HCT116 (cell line): ENCODE measurements around the gene ITPK1. TPM values are rescaled to one million over a fixed set of nuclear protein-coding genes. Genes with fewer than 3 reads are reported as not detected.

Experiments used
- ATAC-seq: fragments of 200-7000 bp; cut with Tn5 transposase; 2 replicates; pipeline ENCODE4 v1.9.1; 2020; ENCODE audit warnings: mild to moderate bottlenecking, moderate library complexity
- BruUV-seq: library from RNA; stranded (reverse); fragments of 400-500 nt; replicated peaks from 2 replicates; lab custom pipeline; 2021; lab: Mats Ljungman, UMichigan
- CTCF ChIA-PET: fragments of 300-600 bp; sonication (Branson Sonifier 250); formaldehyde crosslinking; loops from one replicate; lab custom pipeline; 2021; ENCODE audit warnings: antibody characterized with exemption; lab: Charles Lee
- POLR2A ChIA-PET: fragments of 300-600, 350-600 bp; sonication (Branson Sonifier 250); formaldehyde crosslinking; loops from one replicate; lab custom pipeline; 2021; ENCODE audit warnings: antibody characterized with exemption; lab: Charles Lee
- RAD21 ChIA-PET, 2 experiments: fragments of 300-600 bp; sonication (Branson Sonifier 250); formaldehyde crosslinking; loops; one replicate each; lab custom pipeline; 2023; ENCODE audit warnings: low total read pairs in 2 of 2; ENCODE audit not compliant: uncharacterized antibody in 2 of 2, unreplicated experiment in 2 of 2, low non-redundant PET in 1 of 2; lab: Charles Lee
- DNase-seq: peaks from one replicate; pipeline ENCODE4 v3.0.0-alpha.2; 2010; ENCODE audit warnings: low read depth, low spot score
- H2AFZ ChIP-seq: fragments of 200-600 bp; shearing (Covaris generic), sonication (generic); 2 replicates; pipeline ENCODE4 v1.6.1; 2017; ENCODE audit warnings: low read depth, mixed run types, mixed read lengths, antibody characterized with exemption, low read length; ENCODE audit not compliant: poor library complexity, severe bottlenecking
- H3K27ac ChIP-seq: 2 replicates; pipeline ENCODE4 v1.5.1; 2012; ENCODE audit warnings: low read depth, low read length
- H3K27me3 ChIP-seq: fragments of 200-600 bp; sonication (generic); 2 replicates; pipeline ENCODE4 v1.6.1; 2016; ENCODE audit warnings: mixed run types, low read length, mixed read lengths; ENCODE audit not compliant: insufficient read depth
- H3K36me3 ChIP-seq, 2 experiments: fragments of 200-500 bp in 1 of 2; fragments of 200-600 bp in 1 of 2; sonication (Bioruptor generic) in 1 of 2; sonication (generic) in 1 of 2; 2 replicates each; pipeline versions ENCODE4 v1.5.1 to v1.6.1; 2014 to 2016; ENCODE audit warnings: low read length in 2 of 2, inconsistent platforms in 1 of 2, mixed read lengths in 1 of 2, mixed run types in 1 of 2; ENCODE audit not compliant: insufficient read depth in 2 of 2, control insufficient read depth in 1 of 2
- H3K4me1 ChIP-seq, 2 experiments: fragments of 200-600 bp in 1 of 2; sonication (generic) in 1 of 2; 2 replicates each; pipeline versions ENCODE4 v1.5.1 to v1.6.1; 2012 to 2017; ENCODE audit warnings: low read length in 2 of 2, inconsistent platforms in 1 of 2, mild to moderate bottlenecking in 1 of 2, mixed read lengths in 1 of 2, mixed run types in 1 of 2, moderate library complexity in 1 of 2; ENCODE audit not compliant: insufficient read depth in 2 of 2, control insufficient read depth in 1 of 2
- H3K4me2 ChIP-seq: fragments of 200-600 bp; sonication (generic); 2 replicates; pipeline ENCODE4 v1.6.1; 2017; ENCODE audit warnings: mixed run types, low read length, mixed read lengths
- H3K4me3 ChIP-seq, 2 experiments: fragments of 200-600 bp in 1 of 2; sonication (generic) in 1 of 2; replicated peaks in 1 of 2; 2 replicates each; pipeline ENCODE4 v1.5.1; 2011 to 2016; ENCODE audit warnings: low read length in 2 of 2, control low read depth in 1 of 2, low read depth in 1 of 2, mild to moderate bottlenecking in 1 of 2, mixed read lengths in 1 of 2, mixed run types in 1 of 2
- H3K79me2 ChIP-seq: fragments of 200-600 bp; sonication (generic); 2 replicates; pipeline ENCODE4 v1.6.1; 2017; ENCODE audit warnings: mild to moderate bottlenecking, mixed run types, low read length, moderate library complexity, mixed read lengths; ENCODE audit not compliant: insufficient read depth
- H3K9ac ChIP-seq: fragments of 200-600 bp; sonication (generic); 2 replicates; pipeline ENCODE4 v1.6.1; 2016; ENCODE audit warnings: low read length, mixed read lengths
- H3K9me2 ChIP-seq: fragments of 200-600 bp; sonication (generic), shearing (Covaris generic); 2 replicates; pipeline ENCODE4 v1.6.1; 2017; ENCODE audit warnings: mixed run types, mild to moderate bottlenecking, moderate library complexity; ENCODE audit not compliant: insufficient read depth
- H3K9me3 ChIP-seq, 2 experiments: fragments of 200-500 bp in 1 of 2; fragments of 200-600 bp in 1 of 2; sonication (Bioruptor generic) in 1 of 2; sonication (generic) in 1 of 2; 2 replicates each; pipeline ENCODE4 v1.6.1; 2014 to 2017; ENCODE audit warnings: low read length in 2 of 2, mixed read lengths in 2 of 2, inconsistent platforms in 1 of 2, low read depth in 1 of 2, mild to moderate bottlenecking in 1 of 2, mixed run types in 1 of 2, moderate library complexity in 1 of 2; ENCODE audit not compliant: control insufficient read depth in 1 of 2, insufficient read depth in 1 of 2
- H4K20me1 ChIP-seq: fragments of 200-600 bp; sonication (generic), shearing (Covaris generic); 2 replicates; pipeline ENCODE4 v1.6.1; 2017; ENCODE audit warnings: mixed run types, mild to moderate bottlenecking, moderate library complexity; ENCODE audit not compliant: insufficient read depth
- CBX3 ChIP-seq: IDR thresholded peaks from 2 replicates; pipeline ENCODE4 v1.6.1; 2012; ENCODE audit warnings: low read depth
- CEBPB ChIP-seq: IDR thresholded peaks from 2 replicates; pipeline ENCODE4 v1.6.1; 2012; ENCODE audit warnings: low read depth
- EGR1 ChIP-seq: IDR thresholded peaks from 2 replicates; pipeline ENCODE4 v1.6.1; 2012; ENCODE audit warnings: low read depth
- EZH2 ChIP-seq: fragments of 200-600 bp; sonication (generic); IDR thresholded peaks from 2 replicates; pipeline ENCODE4 v1.6.1; 2017; ENCODE audit warnings: antibody characterized with exemption, mixed run types
- EZH2phosphoT487 ChIP-seq: fragments of 200-600 bp; IDR thresholded peaks from 2 replicates; pipeline ENCODE4 v1.6.1; 2018; ENCODE audit warnings: antibody characterized with exemption, borderline replicate concordance
- FOSL1 ChIP-seq: IDR thresholded peaks from 2 replicates; pipeline ENCODE4 v1.6.1; 2012; ENCODE audit warnings: low read depth
- JUND ChIP-seq: IDR thresholded peaks from 2 replicates; pipeline ENCODE4 v1.6.1; 2012
- POLR2AphosphoS5 ChIP-seq: IDR thresholded peaks from 2 replicates; pipeline ENCODE4 v1.6.1; 2011; ENCODE audit warnings: mild to moderate bottlenecking, low read depth, low read length, moderate library complexity
- SIN3A ChIP-seq: IDR thresholded peaks from 2 replicates; pipeline ENCODE4 v1.6.1; 2012; ENCODE audit warnings: low read depth
- SRF ChIP-seq: IDR thresholded peaks from 2 replicates; pipeline ENCODE4 v1.6.1; 2012; ENCODE audit warnings: low read depth
- YY1 ChIP-seq: IDR thresholded peaks from 2 replicates; pipeline ENCODE4 v1.6.1; 2011; ENCODE audit warnings: low read length, low read depth, moderate library complexity, mild to moderate bottlenecking; ENCODE audit not compliant: insufficient replicate concordance; ENCODE audit errors: extremely low read depth
- ZNF274 ChIP-seq: fragments of 200-500 bp; sonication (Bioruptor generic); IDR thresholded peaks from 2 replicates; pipeline ENCODE4 v1.6.1; 2014; ENCODE audit warnings: mild to moderate bottlenecking, low read depth, low read length, inconsistent platforms
- intact Hi-C: fragments of 100-400 bp; cut with micrococcal nuclease; formaldehyde crosslinking; loops from 2 replicates; pipeline ENCODE4 v1.10.0; 2022
- total RNA-seq: library from RNA; stranded (reverse); gene quantifications from one replicate; pipeline ENCODE4 v1.2.1, GENCODE V29; 2021; ENCODE audit not compliant: unreplicated experiment
- TF ChIP-seq, protein P1 (sequence below): IDR thresholded peaks from 2 replicates; pipeline ENCODE4 v1.6.1; 2012
- TF ChIP-seq, protein P2 (sequence below), 3 experiments: fragments of 200-600 bp in 1 of 3; sonication (generic) in 1 of 3; IDR thresholded peaks in 2 of 3; conservative IDR thresholded peaks in 1 of 3; 2 replicates each; pipeline ENCODE4 v1.5.1; 2012 to 2017; ENCODE audit warnings: low read depth in 2 of 3, low read length in 2 of 3, antibody characterized with exemption in 1 of 3, borderline replicate concordance in 1 of 3, control low read depth in 1 of 3, mild to moderate bottlenecking in 1 of 3, mixed read lengths in 1 of 3, mixed run types in 1 of 3, moderate library complexity in 1 of 3; ENCODE audit not compliant: insufficient read depth in 1 of 3
- TF ChIP-seq, protein P3 (sequence below): IDR thresholded peaks from 2 replicates; pipeline ENCODE4 v1.6.1; 2012; ENCODE audit warnings: low read depth

The ITPK1 gene
- total RNA-seq, 1 experiment from 2014 or later, result 70.2 TPM

DNA sequence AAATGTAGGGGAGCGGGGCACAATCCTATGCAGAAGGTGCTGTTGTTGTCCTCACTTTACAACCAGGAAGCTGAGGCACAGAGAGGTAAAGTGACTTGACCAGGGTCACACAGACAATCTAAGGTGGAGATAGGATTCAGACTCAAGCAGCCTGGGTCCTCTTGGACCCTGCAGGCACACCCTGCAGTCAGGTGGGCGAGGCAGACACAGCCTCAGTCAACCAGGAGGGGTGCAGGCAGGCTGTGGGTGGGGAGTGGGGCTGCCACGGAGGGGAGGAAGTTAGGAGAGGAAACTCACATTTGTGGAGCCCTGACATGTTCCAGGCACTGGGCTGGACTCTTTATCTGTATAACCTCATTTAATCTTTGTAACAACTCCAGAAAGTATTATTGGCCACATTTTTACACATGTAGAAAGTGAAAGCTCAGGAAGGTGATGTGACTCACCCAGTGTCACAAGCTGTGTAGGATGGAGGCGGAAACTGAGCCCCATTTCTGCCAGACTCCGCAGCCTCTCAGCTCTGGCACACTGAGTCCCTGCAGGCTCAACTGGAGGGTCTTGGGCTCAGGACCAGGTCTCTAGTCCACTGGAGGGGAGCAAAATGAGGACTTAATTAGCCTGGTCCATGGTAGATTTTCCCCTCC is 217.7 kb downstream of the ITPK1 start:
- POLR2A ChIA-PET, result no interaction called here
- peak overlapping the region; percentile 47; the same call in 1 of the 2 replicates for H3K4me2 ChIP-seq
- no peak overlapping the region for H2AFZ ChIP-seq
- no peaks in the 10 kb centered on the region for H3K9me2 ChIP-seq
- H3K79me2 ChIP-seq, result no peaks in the 10 kb centered on the region
- intact Hi-C loops, result no loop called here
- H3K4me1 ChIP-seq, result peaks cover 0 to 18% of the 10 kb centered on the region in 2 experiments; a peak in 2 of 4 replicates
- no peak overlapping the region for H3K9ac ChIP-seq
- TF ChIP-seq SIN3A (no peak), FOSL1 (no peak), CBX3 (no peak), YY1 (no peak)
- TF ChIP-seq, protein P1, sequence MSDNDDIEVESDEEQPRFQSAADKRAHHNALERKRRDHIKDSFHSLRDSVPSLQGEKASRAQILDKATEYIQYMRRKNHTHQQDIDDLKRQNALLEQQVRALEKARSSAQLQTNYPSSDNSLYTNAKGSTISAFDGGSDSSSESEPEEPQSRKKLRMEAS, result no peak
- H3K4me3 ChIP-seq, result no peak overlapping the region
- RAD21 ChIA-PET, result no interaction called here
- peaks cover 0 to 4% of the 10 kb centered on the region in 2 experiments; a peak in 2 of 4 replicates for H3K9me3 ChIP-seq
- no peak for DNase-seq
- no peak overlapping the region for H3K27ac ChIP-seq
- peaks cover 9% of the 10 kb centered on the region; the same call in 1 of the 2 replicates for H3K27me3 ChIP-seq
- no peak for ATAC-seq
- H4K20me1 ChIP-seq, result no peaks in the 10 kb centered on the region
- CTCF ChIA-PET, result no interaction called here
- BruUV-seq, result no TSS peak
- no peaks in the 10 kb centered on the region for H3K36me3 ChIP-seq

DNA sequence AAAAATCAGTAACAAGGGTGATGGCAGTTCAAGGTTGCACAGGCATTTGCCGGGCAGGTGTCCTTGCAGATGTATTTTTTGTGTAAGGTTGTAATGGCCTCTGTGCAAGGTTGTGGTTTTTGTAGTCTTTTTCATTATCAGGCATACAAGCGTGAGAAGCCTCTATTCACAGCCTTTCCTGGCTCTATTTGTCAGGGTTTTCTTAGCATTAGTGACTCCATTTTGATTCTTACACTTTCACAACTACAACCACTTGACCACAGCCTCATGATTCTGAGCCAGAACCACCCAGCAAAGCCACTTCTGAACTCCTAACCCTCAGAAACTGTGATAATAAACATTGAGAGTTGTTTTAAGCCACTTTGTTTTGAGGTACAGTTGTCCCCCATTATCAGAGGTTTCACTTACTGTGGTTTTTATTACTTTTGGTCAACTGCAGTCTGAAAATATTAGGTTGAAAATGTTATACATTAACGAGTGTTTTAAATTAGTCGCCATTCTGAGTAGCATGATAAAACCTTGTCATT is 220.3 kb downstream of the ITPK1 start:
- ATAC-seq, result no peak
- no peak overlapping the region for H3K4me2 ChIP-seq
- intact Hi-C loops, result no loop called here
- ChIA-PET RAD21 (no interaction called here), POLR2A (no interaction called here), CTCF (no interaction called here)
- H3K27me3 ChIP-seq, result no peaks in the 10 kb centered on the region
- H3K9me3 ChIP-seq, result peaks cover 3 to 10% of the 10 kb centered on the region in 2 experiments; a peak in 2 of 4 replicates
- H3K36me3 ChIP-seq, result no peaks in the 10 kb centered on the region
- no peaks in the 10 kb centered on the region for H3K9me2 ChIP-seq
- H3K27ac ChIP-seq, result no peak overlapping the region
- no peak overlapping the region for H3K9ac ChIP-seq
- no peak for DNase-seq
- H2AFZ ChIP-seq, result no peak overlapping the region
- BruUV-seq, result no TSS peak
- no peaks in the 10 kb centered on the region for H3K79me2 ChIP-seq
- TF ChIP-seq JUND (no peak), EGR1 (no peak), EZH2phosphoT487 (no peak), EZH2 (no peak), SRF (no peak), ZNF274 (no peak), CEBPB (no peak), POLR2AphosphoS5 (no peak)
- TF ChIP-seq, protein P2, sequence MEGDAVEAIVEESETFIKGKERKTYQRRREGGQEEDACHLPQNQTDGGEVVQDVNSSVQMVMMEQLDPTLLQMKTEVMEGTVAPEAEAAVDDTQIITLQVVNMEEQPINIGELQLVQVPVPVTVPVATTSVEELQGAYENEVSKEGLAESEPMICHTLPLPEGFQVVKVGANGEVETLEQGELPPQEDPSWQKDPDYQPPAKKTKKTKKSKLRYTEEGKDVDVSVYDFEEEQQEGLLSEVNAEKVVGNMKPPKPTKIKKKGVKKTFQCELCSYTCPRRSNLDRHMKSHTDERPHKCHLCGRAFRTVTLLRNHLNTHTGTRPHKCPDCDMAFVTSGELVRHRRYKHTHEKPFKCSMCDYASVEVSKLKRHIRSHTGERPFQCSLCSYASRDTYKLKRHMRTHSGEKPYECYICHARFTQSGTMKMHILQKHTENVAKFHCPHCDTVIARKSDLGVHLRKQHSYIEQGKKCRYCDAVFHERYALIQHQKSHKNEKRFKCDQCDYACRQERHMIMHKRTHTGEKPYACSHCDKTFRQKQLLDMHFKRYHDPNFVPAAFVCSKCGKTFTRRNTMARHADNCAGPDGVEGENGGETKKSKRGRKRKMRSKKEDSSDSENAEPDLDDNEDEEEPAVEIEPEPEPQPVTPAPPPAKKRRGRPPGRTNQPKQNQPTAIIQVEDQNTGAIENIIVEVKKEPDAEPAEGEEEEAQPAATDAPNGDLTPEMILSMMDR (IDR thresholded peaks at IDR 0.05 in 2 of 3, conservative IDR thresholded peaks at IDR 0.05 in 1 of 3; ENCODE audit: borderline replicate concordance in 1 of 3, insufficient read depth in 1 of 3, low read depth in 2 of 3, low read length in 2 of 3), result no peak
- TF ChIP-seq, protein P3, sequence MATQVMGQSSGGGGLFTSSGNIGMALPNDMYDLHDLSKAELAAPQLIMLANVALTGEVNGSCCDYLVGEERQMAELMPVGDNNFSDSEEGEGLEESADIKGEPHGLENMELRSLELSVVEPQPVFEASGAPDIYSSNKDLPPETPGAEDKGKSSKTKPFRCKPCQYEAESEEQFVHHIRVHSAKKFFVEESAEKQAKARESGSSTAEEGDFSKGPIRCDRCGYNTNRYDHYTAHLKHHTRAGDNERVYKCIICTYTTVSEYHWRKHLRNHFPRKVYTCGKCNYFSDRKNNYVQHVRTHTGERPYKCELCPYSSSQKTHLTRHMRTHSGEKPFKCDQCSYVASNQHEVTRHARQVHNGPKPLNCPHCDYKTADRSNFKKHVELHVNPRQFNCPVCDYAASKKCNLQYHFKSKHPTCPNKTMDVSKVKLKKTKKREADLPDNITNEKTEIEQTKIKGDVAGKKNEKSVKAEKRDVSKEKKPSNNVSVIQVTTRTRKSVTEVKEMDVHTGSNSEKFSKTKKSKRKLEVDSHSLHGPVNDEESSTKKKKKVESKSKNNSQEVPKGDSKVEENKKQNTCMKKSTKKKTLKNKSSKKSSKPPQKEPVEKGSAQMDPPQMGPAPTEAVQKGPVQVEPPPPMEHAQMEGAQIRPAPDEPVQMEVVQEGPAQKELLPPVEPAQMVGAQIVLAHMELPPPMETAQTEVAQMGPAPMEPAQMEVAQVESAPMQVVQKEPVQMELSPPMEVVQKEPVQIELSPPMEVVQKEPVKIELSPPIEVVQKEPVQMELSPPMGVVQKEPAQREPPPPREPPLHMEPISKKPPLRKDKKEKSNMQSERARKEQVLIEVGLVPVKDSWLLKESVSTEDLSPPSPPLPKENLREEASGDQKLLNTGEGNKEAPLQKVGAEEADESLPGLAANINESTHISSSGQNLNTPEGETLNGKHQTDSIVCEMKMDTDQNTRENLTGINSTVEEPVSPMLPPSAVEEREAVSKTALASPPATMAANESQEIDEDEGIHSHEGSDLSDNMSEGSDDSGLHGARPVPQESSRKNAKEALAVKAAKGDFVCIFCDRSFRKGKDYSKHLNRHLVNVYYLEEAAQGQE, result no peak
- TF ChIP-seq, all 23 proteins: peak for 0
- no peak overlapping the region for H3K4me3 ChIP-seq
- no peaks in the 10 kb centered on the region for H4K20me1 ChIP-seq
- peaks cover 0 to 14% of the 10 kb centered on the region in 2 experiments; a peak in 2 of 4 replicates for H3K4me1 ChIP-seq
